OCI-LY1 (cell line): ENCODE measurements around the gene DMRT1.
"Not testable (repeated sequence)": the region's sequence is repeated elsewhere in the genome, so short reads cannot be mapped to it uniquely, and the experiment has no call there.

ENCODE experiments used
- H2AFZ ChIP-seq: fragments of 200-600 bp; sonication (generic), shearing (Covaris generic); 2 replicates; pipeline ENCODE4 v1.6.0; 2014; ENCODE audit warnings: antibody characterized with exemption, mild to moderate bottlenecking, low read length
- H3F3A ChIP-seq: fragments of 200-600 bp; sonication (generic), shearing (Covaris generic); 2 replicates; pipeline ENCODE4 v1.6.0; 2014; ENCODE audit warnings: mild to moderate bottlenecking, antibody characterized with exemption, low read length, moderate library complexity; ENCODE audit not compliant: insufficient read depth
- H3K27ac ChIP-seq: fragments of 200-600 bp; sonication (generic); 2 replicates; pipeline ENCODE4 v1.5.1; 2014; ENCODE audit warnings: low read length, mixed run types, mild to moderate bottlenecking, low read depth; ENCODE audit not compliant: poor library complexity, severe bottlenecking
- H3K27me3 ChIP-seq: fragments of 200-600 bp; sonication (generic); 2 replicates; pipeline ENCODE4 v1.6.0; 2014; ENCODE audit warnings: antibody characterized with exemption, mild to moderate bottlenecking, low read length, moderate library complexity; ENCODE audit not compliant: insufficient read depth
- H3K36me3 ChIP-seq: fragments of 200-600 bp; sonication (generic); 2 replicates; pipeline ENCODE4 v1.6.1; 2014; ENCODE audit warnings: mild to moderate bottlenecking, antibody characterized with exemption, low read length, moderate library complexity, mixed read lengths; ENCODE audit not compliant: insufficient read depth
- H3K4me1 ChIP-seq: fragments of 200-600 bp; sonication (generic); 2 replicates; pipeline ENCODE4 v1.5.1; 2014; ENCODE audit warnings: mild to moderate bottlenecking, low read length, moderate library complexity; ENCODE audit not compliant: insufficient read depth, severe bottlenecking
- H3K4me2 ChIP-seq: fragments of 200-600 bp; sonication (generic), shearing (Covaris generic); 2 replicates; pipeline ENCODE4 v1.6.1; 2014; ENCODE audit warnings: low read length
- H3K4me3 ChIP-seq: fragments of 200-600 bp; sonication (generic); 2 replicates; pipeline ENCODE4 v1.5.1; 2014; ENCODE audit warnings: low read length, low read depth, mild to moderate bottlenecking, mixed read lengths; ENCODE audit not compliant: poor library complexity, severe bottlenecking
- H3K79me2 ChIP-seq: fragments of 200-600 bp; shearing (Covaris generic); 2 replicates; pipeline ENCODE4 v1.6.1; 2016; ENCODE audit warnings: mixed run types, low read length, mixed read lengths; ENCODE audit not compliant: insufficient read depth
- H3K9ac ChIP-seq: fragments of 200-600 bp; sonication (generic), shearing (Covaris generic); 2 replicates; pipeline ENCODE4 v1.6.1; 2014; ENCODE audit warnings: mild to moderate bottlenecking, low read length, mixed read lengths
- H3K9me2 ChIP-seq: fragments of 200-600 bp; sonication (generic), shearing (Covaris generic); 2 replicates; pipeline ENCODE4 v1.6.1; 2014; ENCODE audit warnings: low read depth, mild to moderate bottlenecking, low read length, mixed read lengths
- H3K9me3 ChIP-seq: fragments of 200-600 bp; shearing (Covaris generic); 2 replicates; pipeline ENCODE4 v1.6.1; 2014; ENCODE audit warnings: low read length, mixed read lengths
- H4K20me1 ChIP-seq: fragments of 200-600 bp; sonication (generic), shearing (Covaris generic); 2 replicates; pipeline ENCODE4 v1.6.0; 2016; ENCODE audit warnings: mild to moderate bottlenecking, low read length; ENCODE audit not compliant: insufficient read depth
- CTCF ChIP-seq: fragments of 200-600 bp; sonication (generic), shearing (Covaris generic); IDR thresholded peaks from 2 replicates; pipeline ENCODE4 v1.5.1; 2017; ENCODE audit warnings: mild to moderate bottlenecking, antibody characterized with exemption, low read length, moderate library complexity, mixed read lengths
- EZH2 ChIP-seq: fragments of 200-600 bp; sonication (generic), shearing (Covaris generic); IDR thresholded peaks from 2 replicates; pipeline ENCODE4 v1.8.0; 2017; ENCODE audit warnings: borderline replicate concordance, mixed run types, mild to moderate bottlenecking, antibody characterized with exemption, low read length, moderate library complexity, mixed read lengths

Gene DMRT1

GRCh38 chr9:908536-909205 lies 67.2 kb downstream of the DMRT1 start:
- Histone ChIP-seq H3K27ac (no peak overlapping the region), H3K4me2 (no peak overlapping the region), H3K79me2 (no peaks in the 10 kb centered on the region), H3K36me3 (no peaks in the 10 kb centered on the region), H3K27me3 (no peaks in the 10 kb centered on the region), H4K20me1 (no peaks in the 10 kb centered on the region), H3K4me1 (no peaks in the 10 kb centered on the region), H3K4me3 (no peak overlapping the region), H3F3A (no peaks in the 10 kb centered on the region), H3K9me3 (no peaks in the 10 kb centered on the region), H3K9ac (no peak overlapping the region), H3K9me2 (no peaks in the 10 kb centered on the region), H2AFZ (no peak overlapping the region)
- TF ChIP-seq CTCF, result no peak
- TF ChIP-seq EZH2, result no peak

- H3K4me2 ChIP-seq, result no peak overlapping the region
- H2AFZ ChIP-seq, result no peak overlapping the region
- no peaks in the 10 kb centered on the region for H3K36me3 ChIP-seq
- no peaks in the 10 kb centered on the region for H3K27me3 ChIP-seq
- no peaks in the 10 kb centered on the region for H4K20me1 ChIP-seq
- H3F3A ChIP-seq, result no peaks in the 10 kb centered on the region
- no peak overlapping the region for H3K4me3 ChIP-seq
- no peak overlapping the region for H3K9ac ChIP-seq
- no peak for TF ChIP-seq CTCF
- TF ChIP-seq EZH2, result no peak
- no peaks in the 10 kb centered on the region for H3K9me2 ChIP-seq
- H3K4me1 ChIP-seq, result no peaks in the 10 kb centered on the region
- no peak overlapping the region for H3K27ac ChIP-seq
- H3K9me3 ChIP-seq, result no peaks in the 10 kb centered on the region
- no peaks in the 10 kb centered on the region for H3K79me2 ChIP-seq
These were observed 69.5 kb downstream of the DMRT1 start for GRCh38 chr9:911005-911404.

GRCh38 chr9:912776-913175 lies 71.3 kb downstream of the DMRT1 start:
- Histone ChIP-seq H4K20me1 (no peaks in the 10 kb centered on the region), H2AFZ (no peak overlapping the region), H3K9ac (no peak overlapping the region), H3K4me3 (no peak overlapping the region), H3K9me3 (no peaks in the 10 kb centered on the region), H3K36me3 (no peaks in the 10 kb centered on the region), H3K9me2 (no peaks in the 10 kb centered on the region), H3K27ac (no peak overlapping the region), H3K79me2 (no peaks in the 10 kb centered on the region), H3K27me3 (no peaks in the 10 kb centered on the region), H3K4me1 (no peaks in the 10 kb centered on the region), H3F3A (no peaks in the 10 kb centered on the region), H3K4me2 (no peak overlapping the region)
- TF ChIP-seq CTCF (no peak), EZH2 (no peak)

- not testable (repeated sequence) for H3K27ac ChIP-seq
These were observed 72.0 kb downstream of the DMRT1 start for GRCh38 chr9:913526-913925.

More at GRCh38 chr9:913526-913925, 72.0 kb downstream of the DMRT1 start:
- H3K9me2 ChIP-seq, H3K4me1 ChIP-seq, H3K4me2 ChIP-seq, H3F3A ChIP-seq, H3K4me3 ChIP-seq, H3K79me2 ChIP-seq, H3K9me3 ChIP-seq, H2AFZ ChIP-seq, H4K20me1 ChIP-seq, H3K9ac ChIP-seq, H3K27me3 ChIP-seq, H3K36me3 ChIP-seq: not testable (repeated sequence)
